CD4-positive, alpha-beta T cell treated with Interleukin-4 for 4 hours (primary cell): ENCODE measurements around the gene ERVFRD-1.
"Not testable (repeated sequence)": the region's sequence is repeated elsewhere in the genome, so short reads cannot be mapped to it uniquely, and the experiment has no call there.

Experiments
- DNase-seq: peaks from one replicate; pipeline ENCODE4 v3.0.0-alpha.2; 2020

ERVFRD-1 gene

GRCh38 chr6:11087141-11087812, 24.2 kb downstream of the ERVFRD-1 start:
- DNase-seq = not testable (repeated sequence)

GRCh38 chr6:11085758-11086435, 25.6 kb downstream of the ERVFRD-1 start:
- no peak for DNase-seq

GRCh38 chr6:11083956-11084355, 27.6 kb downstream of the ERVFRD-1 start:
- DNase-seq = no peak

- DNase-seq = no peak
Measured at GRCh38 chr6:11083491-11083890, 28.0 kb downstream of the ERVFRD-1 start.

GRCh38 chr6:11080296-11080695, 31.2 kb downstream of the ERVFRD-1 start:
- DNase-seq = no peak

GRCh38 chr6:11078266-11078665, 33.3 kb downstream of the ERVFRD-1 start:
- DNase-seq = no peak

GRCh38 chr6:11076540-11076939, 35.0 kb downstream of the ERVFRD-1 start:
- no peak for DNase-seq

GRCh38 chr6:11072101-11072500, 39.4 kb downstream of the ERVFRD-1 start:
- DNase-seq = no peak

- DNase-seq = no peak
Measured at GRCh38 chr6:11069760-11070159, 41.8 kb downstream of the ERVFRD-1 start.

GRCh38 chr6:11067348-11067747, 44.2 kb downstream of the ERVFRD-1 start:
- DNase-seq = no peak

- no peak for DNase-seq
Measured at GRCh38 chr6:11066505-11067347, 44.8 kb downstream of the ERVFRD-1 start.

GRCh38 chr6:11065436-11066202, 45.9 kb downstream of the ERVFRD-1 start:
- DNase-seq = no peak

- no peak for DNase-seq
Measured at GRCh38 chr6:11064836-11065235, 46.7 kb downstream of the ERVFRD-1 start.

GRCh38 chr6:11062715-11063114, 48.8 kb downstream of the ERVFRD-1 start:
- no peak for DNase-seq

GRCh38 chr6:11062083-11062482, 49.4 kb downstream of the ERVFRD-1 start:
- no peak for DNase-seq

- no peak for DNase-seq
Measured at GRCh38 chr6:11058406-11058805, 53.1 kb downstream of the ERVFRD-1 start.

GRCh38 chr6:11056871-11057270, 54.7 kb downstream of the ERVFRD-1 start:
- no peak for DNase-seq

GRCh38 chr6:11055127-11055627, 56.3 kb downstream of the ERVFRD-1 start:
- no peak for DNase-seq

- DNase-seq = no peak
Measured at GRCh38 chr6:11054722-11055121, 56.8 kb downstream of the ERVFRD-1 start.

GRCh38 chr6:11053307-11053706, 58.2 kb downstream of the ERVFRD-1 start:
- DNase-seq = no peak
